Colonic mucosa (tissue), 4 donors: ENCODE data around the gene LYRM4. TPM values are rescaled to one million over a fixed set of nuclear protein-coding genes. Genes with fewer than 3 reads are reported as not detected.

Experiments used
- DNase-seq: peaks from one replicate; pipeline ENCODE4 v3.0.0-alpha.2; 2020
- H3K27ac ChIP-seq: fragments of 200-600 bp; one replicate; pipeline ENCODE4 v1.8.0; 2021
- H3K27me3 ChIP-seq: fragments of 200-600 bp; one replicate; pipeline ENCODE4 v1.8.0; 2021
- H3K36me3 ChIP-seq: fragments of 200-600 bp; one replicate; pipeline ENCODE4 v1.8.0; 2021
- H3K4me1 ChIP-seq: fragments of 200-600 bp; one replicate; pipeline ENCODE4 v1.8.0; 2021; ENCODE audit warnings: mild to moderate bottlenecking
- H3K4me3 ChIP-seq: fragments of 200-600 bp; one replicate; pipeline ENCODE4 v1.8.0; 2021
- H3K9ac ChIP-seq, 2 donors: one replicate each; pipeline ENCODE4 v1.7.0; 2013; ENCODE audit warnings: control low read depth in 2 of 2, low read depth in 2 of 2, low read length in 2 of 2
- H3K9me3 ChIP-seq: fragments of 200-600 bp; one replicate; pipeline ENCODE4 v1.8.0; 2021
- CTCF ChIP-seq: fragments of 200-600 bp; IDR thresholded peaks from one replicate; pipeline ENCODE4 v1.8.0; 2022; ENCODE audit warnings: antibody characterized with exemption, mild to moderate bottlenecking
- intact Hi-C: fragments of 100-400 bp; cut with DNase I; formaldehyde crosslinking; loops from one replicate; pipeline ENCODE4 v1.14.1; 2022
- total RNA-seq, 2 donors: library from RNA; stranded (reverse); fragmentation: NEBNext Ultra II Directional in 1 of 2; extraction: Animal tissue kit (Norgen Biotek cat#: 25700) in 1 of 2; gene quantifications; one replicate each; pipeline ENCODE4 v1.2.1, GENCODE V29; 2021
- donor health status: healthy.
- donor health status: DM: no; HTN: no; CAD: no.
- donor health status: DM: no; HTN: no; CAD: no.

The LYRM4 gene
- total RNA-seq, 2 donors from 2014 or later: 14.0 to 17.4 TPM

- H3K27ac ChIP-seq: no peak overlapping the region
- no peak for TF ChIP-seq CTCF
- H3K36me3 ChIP-seq: no peaks in the 10 kb centered on the region
- intact Hi-C loops: no loop called here
- no peaks in the 10 kb centered on the region for H3K27me3 ChIP-seq
- H3K9ac ChIP-seq: no peak overlapping the region
- no peak for DNase-seq
- H3K9me3 ChIP-seq: no peaks in the 10 kb centered on the region
- H3K4me3 ChIP-seq: no peak overlapping the region
- no peaks in the 10 kb centered on the region for H3K4me1 ChIP-seq
Observed at GRCh38 chr6:5235830-5236229, 24.9 kb downstream of the LYRM4 start.

- H3K9me3 ChIP-seq: no peaks in the 10 kb centered on the region
- no peaks in the 10 kb centered on the region for H3K36me3 ChIP-seq
- no peak for TF ChIP-seq CTCF
- H3K27ac ChIP-seq: no peak overlapping the region
- DNase-seq: no peak
- no peaks in the 10 kb centered on the region for H3K4me1 ChIP-seq
- H3K27me3 ChIP-seq: no peaks in the 10 kb centered on the region
- no peak overlapping the region for H3K4me3 ChIP-seq
- intact Hi-C loops: no loop called here
- H3K9ac ChIP-seq: no peak overlapping the region
Observed at GRCh38 chr6:5234874-5235273, 25.9 kb downstream of the LYRM4 start.

GRCh38 chr6:5231289-5231688 is 29.5 kb downstream of the LYRM4 start:
- no peak overlapping the region for H3K4me3 ChIP-seq
- H3K9me3 ChIP-seq: no peaks in the 10 kb centered on the region
- no peak overlapping the region for H3K9ac ChIP-seq
- no peaks in the 10 kb centered on the region for H3K4me1 ChIP-seq
- no peak for DNase-seq
- TF ChIP-seq CTCF: no peak
- no peaks in the 10 kb centered on the region for H3K27me3 ChIP-seq
- no peaks in the 10 kb centered on the region for H3K36me3 ChIP-seq
- H3K27ac ChIP-seq: no peak overlapping the region
- intact Hi-C loops: no loop called here

DNA sequence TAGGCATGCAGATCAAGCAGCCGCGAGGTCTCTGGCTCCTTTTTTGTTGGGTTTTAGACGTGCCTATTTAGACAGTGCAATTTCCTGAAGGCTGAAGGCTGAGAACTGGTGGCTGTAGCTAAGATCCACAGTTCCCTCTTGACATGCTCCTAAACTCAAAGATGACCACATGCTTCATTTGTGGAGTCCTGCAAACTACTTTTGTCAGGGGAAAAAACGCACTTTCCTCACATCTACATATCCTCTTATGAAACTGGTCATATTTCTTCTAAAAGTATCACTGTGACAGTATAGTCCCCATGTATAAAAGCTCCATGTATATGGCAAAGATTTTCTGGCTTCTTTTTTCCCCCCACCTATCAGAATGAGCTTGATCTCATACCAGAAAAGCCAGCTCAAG is 30.7 kb downstream of the LYRM4 start:
- Histone ChIP-seq H3K27me3 (no peaks in the 10 kb centered on the region), H3K9ac (no peak overlapping the region)
- TF ChIP-seq CTCF: no peak

DNA sequence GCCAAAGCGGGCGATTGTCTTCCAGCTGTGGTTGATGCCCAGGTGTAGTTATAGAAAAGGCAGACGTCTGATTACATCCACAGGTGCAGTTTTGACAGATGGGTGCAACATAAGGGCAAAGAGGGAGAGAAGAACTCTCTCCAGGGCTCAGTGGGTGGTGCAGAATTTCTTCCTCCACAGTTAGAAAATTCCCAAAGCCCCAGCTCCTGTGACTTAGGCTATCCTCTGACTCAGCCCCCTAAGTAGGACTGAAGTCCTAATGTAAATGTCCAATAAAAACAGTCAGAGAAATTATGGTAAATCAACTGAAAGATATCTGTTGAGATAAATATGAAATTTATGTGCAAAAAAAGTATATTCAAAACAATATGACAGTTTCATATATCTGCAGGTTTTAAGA is 31.4 kb downstream of the LYRM4 start:
- Histone ChIP-seq H3K27ac (no peak overlapping the region), H3K4me3 (no peak overlapping the region), H3K27me3 (no peaks in the 10 kb centered on the region), H3K4me1 (no peaks in the 10 kb centered on the region), H3K9ac (no peak overlapping the region), H3K36me3 (no peaks in the 10 kb centered on the region), H3K9me3 (no peaks in the 10 kb centered on the region)
- intact Hi-C loops: no loop called here
- no peak for TF ChIP-seq CTCF
- no peak for DNase-seq

More for the DNA sequence above, 30.7 kb downstream of the LYRM4 start:
- no peak for DNase-seq
- no peaks in the 10 kb centered on the region for H3K9me3 ChIP-seq
- H3K4me3 ChIP-seq: no peak overlapping the region
- no peaks in the 10 kb centered on the region for H3K36me3 ChIP-seq
- intact Hi-C loops: no loop called here
- no peaks in the 10 kb centered on the region for H3K4me1 ChIP-seq
- H3K27ac ChIP-seq: no peak overlapping the region

DNA sequence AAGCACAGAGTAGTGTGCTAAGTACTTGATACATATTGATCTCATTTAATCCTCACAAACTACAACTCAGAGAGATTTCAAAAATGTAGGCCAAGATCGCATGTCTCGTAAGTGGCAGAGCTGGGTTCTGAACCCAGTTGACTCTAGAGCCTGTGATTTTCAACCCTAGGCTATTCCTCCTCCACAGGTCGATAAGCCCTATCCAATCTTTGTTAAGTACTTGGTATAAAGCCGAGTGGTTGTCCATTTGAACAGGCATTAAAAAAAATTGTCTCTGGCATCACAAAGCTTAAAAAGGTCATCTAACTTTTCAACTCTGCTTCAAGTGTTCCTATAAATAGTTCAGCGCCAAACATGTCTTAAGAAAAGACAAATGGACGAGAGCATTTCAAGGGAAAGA is 37.4 kb downstream of the LYRM4 start:
- DNase-seq: no peak
- Histone ChIP-seq H3K36me3 (no peaks in the 10 kb centered on the region), H3K27me3 (no peaks in the 10 kb centered on the region), H3K4me1 (no peaks in the 10 kb centered on the region), H3K9me3 (no peaks in the 10 kb centered on the region), H3K27ac (no peak overlapping the region), H3K9ac (no peak overlapping the region), H3K4me3 (no peak overlapping the region)
- intact Hi-C loops: no loop called here
- no peak for TF ChIP-seq CTCF
